ENCODE data around the gene AMPH. TPM values are rescaled to one million over a fixed set of nuclear protein-coding genes. Genes with fewer than 3 reads are reported as not detected.
A peak's percentile ranks its signal among the peaks of the same experiment; 100 is the strongest.

The AMPH gene
- total and polyA plus RNA-seq, 3 donors from 2014 or later, result 5.8 to 9.0 (median 7.6) TPM

DNA sequence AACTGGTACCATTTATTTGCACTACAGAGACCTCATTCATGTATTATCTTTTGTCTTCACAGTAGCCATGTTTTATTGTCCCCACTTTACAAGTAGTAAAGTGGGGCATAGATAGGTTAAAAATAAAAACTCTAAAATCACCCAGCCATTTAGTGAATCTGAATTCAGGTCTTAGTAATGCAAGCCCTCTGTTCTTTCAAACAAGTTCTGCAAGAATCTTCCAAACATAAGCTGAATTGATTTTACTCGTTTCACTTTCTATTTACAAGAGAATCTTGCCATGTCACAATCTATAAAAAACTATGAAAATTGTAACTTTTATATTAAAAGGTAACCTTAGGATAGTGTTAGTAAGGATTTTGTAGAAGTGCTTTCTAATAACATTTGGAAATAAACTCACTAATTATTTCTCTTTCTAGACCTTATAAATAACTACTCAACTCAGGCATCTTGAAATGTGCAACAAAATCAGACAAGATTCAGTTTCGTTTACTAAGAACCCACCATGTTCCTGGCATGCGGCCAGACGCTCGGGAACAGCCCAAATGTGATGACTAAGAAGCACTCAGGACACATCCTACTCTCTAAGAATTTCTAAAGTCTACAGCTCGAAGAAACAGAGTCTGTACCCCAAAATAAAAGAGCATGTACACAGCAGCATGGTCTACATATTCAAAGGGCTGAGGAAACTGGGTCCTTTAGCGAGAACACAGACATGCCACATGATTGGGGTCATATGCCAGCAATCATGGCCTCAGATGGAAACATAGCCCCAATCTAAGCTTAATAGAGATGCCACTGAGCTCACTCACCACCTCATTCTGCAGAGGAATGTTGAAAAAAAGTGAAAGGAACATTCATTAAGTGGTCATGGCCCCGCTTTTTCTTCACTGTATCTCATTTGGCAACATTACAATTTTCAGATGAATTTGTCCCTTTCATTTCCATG lies 167.6 kb downstream of the AMPH start:
- Histone ChIP-seq H3K9me3 (no peaks in the 10 kb centered on the region), H3K27ac (no peak overlapping the region), H3K4me1 (peaks cover 5% of the 10 kb centered on the region), H3K4me3 (no peak overlapping the region), H3K27me3 (no peaks in the 10 kb centered on the region), H3K36me3 (ENCODE audit: low read depth, missing control alignments) (no peaks in the 10 kb centered on the region)
- peak; percentile 75 for DNase-seq
- TF ChIP-seq POLR2A (IDR thresholded peaks at IDR 0.05) (no peak), CTCF (IDR thresholded peaks at IDR 0.05) (no peak)
- WGBS, 2 donors, result 40 to 48% methylated on average over 8 of the region's 8 CpGs
- intact Hi-C loops (cut with DNase I; ENCODE audit: low total_unique reads), result no loop called here

DNA sequence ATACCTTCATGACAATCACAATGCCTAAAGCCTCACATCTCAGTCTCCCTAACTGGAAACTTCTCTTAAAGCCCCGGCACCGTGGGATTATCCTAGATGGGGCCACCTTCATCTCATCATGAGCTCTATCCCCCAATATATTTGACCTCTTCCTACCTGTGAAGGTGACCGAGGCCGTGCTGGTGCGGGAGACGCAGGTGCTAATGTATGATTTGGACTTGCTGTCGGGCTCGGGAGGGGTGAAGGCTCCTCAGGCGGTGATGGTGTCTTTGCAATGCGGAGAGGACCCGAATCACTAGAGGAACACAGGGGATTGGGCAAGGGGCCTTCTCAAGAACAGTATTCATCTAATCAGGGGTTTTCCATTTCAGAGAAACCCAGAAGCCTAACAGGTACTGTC lies 168.4 kb downstream of the AMPH start:
- H3K27me3 ChIP-seq, result no peaks in the 10 kb centered on the region
- no peak for DNase-seq
- H3K4me1 ChIP-seq, result peaks cover 5% of the 10 kb centered on the region
- intact Hi-C loops (cut with DNase I; ENCODE audit: low total_unique reads), result no loop called here
- no peak overlapping the region for H3K4me3 ChIP-seq
- WGBS, 2 donors, result 94 to 95% methylated on average over 11 of the region's 11 CpGs
- no peaks in the 10 kb centered on the region for H3K9me3 ChIP-seq
- no peaks in the 10 kb centered on the region for H3K36me3 ChIP-seq (ENCODE audit: low read depth, missing control alignments)
- no peak overlapping the region for H3K27ac ChIP-seq
- no peak for TF ChIP-seq POLR2A (IDR thresholded peaks at IDR 0.05)
- TF ChIP-seq CTCF (IDR thresholded peaks at IDR 0.05), result no peak

DNA sequence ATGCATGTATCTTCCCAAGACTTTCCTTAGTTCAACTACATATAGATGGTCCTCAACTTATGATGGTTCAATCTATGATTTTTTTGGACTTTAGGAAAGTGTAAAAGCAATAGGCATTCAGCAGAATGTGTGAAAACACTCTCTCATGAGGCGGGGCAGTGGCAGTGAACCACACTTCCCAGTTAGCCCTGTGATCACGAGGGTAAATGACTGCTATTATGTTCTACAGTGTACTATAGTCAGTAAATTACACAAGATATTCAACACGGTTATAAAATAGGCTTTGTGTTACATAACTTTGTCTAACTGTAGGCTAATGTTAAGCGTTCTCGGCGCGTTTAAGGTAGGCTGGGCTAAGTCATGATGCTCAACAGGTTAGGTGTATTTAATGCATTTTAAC lies 169.3 kb downstream of the AMPH start:
- DNase-seq, result no peak
- no peaks in the 10 kb centered on the region for H3K27me3 ChIP-seq
- 91 to 96% methylated on average over 7 of the region's 7 CpGs for WGBS, 2 donors
- intact Hi-C loops (cut with DNase I; ENCODE audit: low total_unique reads), result no loop called here
- TF ChIP-seq POLR2A (IDR thresholded peaks at IDR 0.05), result no peak
- no peak for TF ChIP-seq CTCF (IDR thresholded peaks at IDR 0.05)
- H3K36me3 ChIP-seq (ENCODE audit: low read depth, missing control alignments), result no peaks in the 10 kb centered on the region
- no peaks in the 10 kb centered on the region for H3K9me3 ChIP-seq
- H3K27ac ChIP-seq, result no peak overlapping the region
- H3K4me3 ChIP-seq, result no peak overlapping the region
- H3K4me1 ChIP-seq, result peaks cover 5% of the 10 kb centered on the region

- no peaks in the 10 kb centered on the region for H3K27me3 ChIP-seq
- 85 to 91% methylated on average over 5 of the region's 5 CpGs for WGBS, 2 donors
- H3K9me3 ChIP-seq, result no peaks in the 10 kb centered on the region
- DNase-seq, result no peak
- intact Hi-C loops (cut with DNase I; ENCODE audit: low total_unique reads), result no loop called here
- H3K36me3 ChIP-seq (ENCODE audit: low read depth, missing control alignments), result no peaks in the 10 kb centered on the region
- H3K4me3 ChIP-seq, result no peak overlapping the region
- no peak overlapping the region for H3K27ac ChIP-seq
- no peak for TF ChIP-seq CTCF (IDR thresholded peaks at IDR 0.05)
- no peak for TF ChIP-seq POLR2A (IDR thresholded peaks at IDR 0.05)
- H3K4me1 ChIP-seq, result no peaks in the 10 kb centered on the region
Observed at GRCh38 chr7:38453826-38454225, 177.3 kb downstream of the AMPH start.

GRCh38 chr7:38453168-38453567 lies 178.0 kb downstream of the AMPH start:
- Histone ChIP-seq H3K27me3 (no peaks in the 10 kb centered on the region), H3K4me3 (no peak overlapping the region), H3K27ac (no peak overlapping the region), H3K9me3 (no peaks in the 10 kb centered on the region), H3K4me1 (no peaks in the 10 kb centered on the region), H3K36me3 (ENCODE audit: low read depth, missing control alignments) (no peaks in the 10 kb centered on the region)
- intact Hi-C loops (cut with DNase I; ENCODE audit: low total_unique reads), result no loop called here
- TF ChIP-seq POLR2A (IDR thresholded peaks at IDR 0.05), result no peak
- no peak for TF ChIP-seq CTCF (IDR thresholded peaks at IDR 0.05)
- WGBS, 2 donors, result 58 to 62% methylated on average over 3 of the region's 3 CpGs
- DNase-seq, result no peak

All from testis (tissue), 3 donors.